PFSK-1 (cell line): ENCODE data around the gene MTHFSD. TPM values are rescaled to one million over a fixed set of nuclear protein-coding genes. Genes with fewer than 3 reads are reported as not detected.

Experiments
- FOXP2 ChIP-seq: optimal IDR thresholded peaks from 2 replicates; pipeline ENCODE3; 2011; ENCODE audit warnings: borderline replicate concordance, control low read depth, inconsistent platforms; ENCODE audit not compliant: insufficient read depth; ENCODE audit errors: extremely low read length, extremely low read depth
- POLR2AphosphoS5 ChIP-seq: IDR thresholded peaks from 2 replicates; pipeline ENCODE4 v1.6.1; 2012; ENCODE audit warnings: low read depth, mild to moderate bottlenecking, control low read depth, low read length, moderate library complexity
- SIN3A ChIP-seq: IDR thresholded peaks from 2 replicates; pipeline ENCODE4 v1.6.1; 2012; ENCODE audit warnings: mild to moderate bottlenecking, low read length, moderate library complexity, borderline replicate concordance; ENCODE audit not compliant: insufficient read depth
- TAF1 ChIP-seq: IDR thresholded peaks from 2 replicates; pipeline ENCODE4 v1.6.1; 2012; ENCODE audit warnings: low read length, control low read depth, borderline replicate concordance; ENCODE audit not compliant: insufficient read depth
- polyA plus RNA-seq: library from polyadenylated mRNA; unstranded; fragments of >200 nt; gene quantifications from one replicate; pipeline ENCODE4 v1.2.1, GENCODE V29; 2012; ENCODE audit warnings: low read depth, missing spikeins; ENCODE audit not compliant: insufficient read length
- TF ChIP-seq, protein P1 (sequence below), 2 experiments: IDR thresholded peaks; 2 replicates each; pipeline versions ENCODE4 v1.6.1 to v1.8.0; 2011 to 2012; ENCODE audit warnings: low read depth in 2 of 2, low read length in 2 of 2, control low read depth in 1 of 2, inconsistent platforms in 1 of 2, mild to moderate bottlenecking in 1 of 2, moderate library complexity in 1 of 2; ENCODE audit not compliant: insufficient read depth in 1 of 2

Gene MTHFSD, protein sequence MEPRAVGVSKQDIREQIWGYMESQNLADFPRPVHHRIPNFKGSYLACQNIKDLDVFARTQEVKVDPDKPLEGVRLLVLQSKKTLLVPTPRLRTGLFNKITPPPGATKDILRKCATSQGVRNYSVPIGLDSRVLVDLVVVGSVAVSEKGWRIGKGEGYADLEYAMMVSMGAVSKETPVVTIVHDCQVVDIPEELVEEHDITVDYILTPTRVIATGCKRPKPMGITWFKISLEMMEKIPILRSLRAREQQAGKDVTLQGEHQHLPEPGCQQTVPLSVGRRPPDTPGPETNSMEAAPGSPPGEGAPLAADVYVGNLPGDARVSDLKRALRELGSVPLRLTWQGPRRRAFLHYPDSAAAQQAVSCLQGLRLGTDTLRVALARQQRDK
- 10.6 TPM for polyA plus RNA-seq

DNA sequence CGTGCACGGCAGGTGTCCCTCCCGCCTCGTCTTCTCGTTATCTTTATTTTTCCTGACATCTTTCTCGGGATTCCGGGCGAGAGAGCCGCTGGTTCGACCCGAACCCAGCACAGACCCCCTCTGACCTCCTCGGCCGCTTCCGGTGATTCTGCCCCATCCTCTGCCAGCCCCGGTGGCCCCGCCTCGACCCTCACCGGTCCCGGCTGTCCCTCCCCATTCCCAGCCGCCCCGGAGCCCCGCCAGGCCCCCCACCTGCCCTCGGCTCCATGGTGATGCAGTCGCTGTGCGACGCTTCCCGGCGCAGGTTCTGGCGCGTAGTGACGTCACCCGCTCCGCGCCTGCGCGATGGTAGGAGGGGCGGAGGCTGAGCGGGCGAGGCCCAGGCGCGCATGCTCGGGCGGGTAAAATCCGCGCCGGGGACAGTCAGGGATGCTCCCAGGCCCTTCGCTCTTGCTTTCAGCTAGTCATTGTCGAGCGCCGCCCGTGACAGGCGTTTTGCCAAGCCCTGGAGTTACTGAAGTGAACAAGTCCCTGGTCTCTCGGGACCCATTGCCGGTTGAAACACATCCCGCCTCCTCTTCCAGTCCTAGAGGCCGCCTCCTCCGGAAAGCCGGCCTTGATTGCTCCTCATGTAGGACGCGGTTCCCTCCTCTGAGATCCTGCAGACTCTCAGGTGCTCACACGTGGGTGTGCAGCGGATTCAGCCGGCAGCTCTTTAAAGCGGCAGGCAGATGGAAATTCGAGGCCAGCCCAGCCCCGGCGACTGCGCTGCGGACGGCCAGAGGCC, at the start of gene MTHFSD:
Gene MTHFSD, minus strand, starts transcription at position 319 of the 787 bp plus-strand sequence. Its CDS starts 51 bp downstream, at position 268.
- TF ChIP-seq TAF1 (peak; percentile 58; the same call in 1 of the 2 replicates), SIN3A (no peak), FOXP2 (peak; percentile 65), POLR2AphosphoS5 (peak; percentile 81)
- TF ChIP-seq, protein P1, sequence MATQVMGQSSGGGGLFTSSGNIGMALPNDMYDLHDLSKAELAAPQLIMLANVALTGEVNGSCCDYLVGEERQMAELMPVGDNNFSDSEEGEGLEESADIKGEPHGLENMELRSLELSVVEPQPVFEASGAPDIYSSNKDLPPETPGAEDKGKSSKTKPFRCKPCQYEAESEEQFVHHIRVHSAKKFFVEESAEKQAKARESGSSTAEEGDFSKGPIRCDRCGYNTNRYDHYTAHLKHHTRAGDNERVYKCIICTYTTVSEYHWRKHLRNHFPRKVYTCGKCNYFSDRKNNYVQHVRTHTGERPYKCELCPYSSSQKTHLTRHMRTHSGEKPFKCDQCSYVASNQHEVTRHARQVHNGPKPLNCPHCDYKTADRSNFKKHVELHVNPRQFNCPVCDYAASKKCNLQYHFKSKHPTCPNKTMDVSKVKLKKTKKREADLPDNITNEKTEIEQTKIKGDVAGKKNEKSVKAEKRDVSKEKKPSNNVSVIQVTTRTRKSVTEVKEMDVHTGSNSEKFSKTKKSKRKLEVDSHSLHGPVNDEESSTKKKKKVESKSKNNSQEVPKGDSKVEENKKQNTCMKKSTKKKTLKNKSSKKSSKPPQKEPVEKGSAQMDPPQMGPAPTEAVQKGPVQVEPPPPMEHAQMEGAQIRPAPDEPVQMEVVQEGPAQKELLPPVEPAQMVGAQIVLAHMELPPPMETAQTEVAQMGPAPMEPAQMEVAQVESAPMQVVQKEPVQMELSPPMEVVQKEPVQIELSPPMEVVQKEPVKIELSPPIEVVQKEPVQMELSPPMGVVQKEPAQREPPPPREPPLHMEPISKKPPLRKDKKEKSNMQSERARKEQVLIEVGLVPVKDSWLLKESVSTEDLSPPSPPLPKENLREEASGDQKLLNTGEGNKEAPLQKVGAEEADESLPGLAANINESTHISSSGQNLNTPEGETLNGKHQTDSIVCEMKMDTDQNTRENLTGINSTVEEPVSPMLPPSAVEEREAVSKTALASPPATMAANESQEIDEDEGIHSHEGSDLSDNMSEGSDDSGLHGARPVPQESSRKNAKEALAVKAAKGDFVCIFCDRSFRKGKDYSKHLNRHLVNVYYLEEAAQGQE (IDR thresholded peaks at IDR 0.05; ENCODE audit: insufficient read depth in 1 of 2, low read depth in 2 of 2, low read length in 2 of 2): no peak

DNA sequence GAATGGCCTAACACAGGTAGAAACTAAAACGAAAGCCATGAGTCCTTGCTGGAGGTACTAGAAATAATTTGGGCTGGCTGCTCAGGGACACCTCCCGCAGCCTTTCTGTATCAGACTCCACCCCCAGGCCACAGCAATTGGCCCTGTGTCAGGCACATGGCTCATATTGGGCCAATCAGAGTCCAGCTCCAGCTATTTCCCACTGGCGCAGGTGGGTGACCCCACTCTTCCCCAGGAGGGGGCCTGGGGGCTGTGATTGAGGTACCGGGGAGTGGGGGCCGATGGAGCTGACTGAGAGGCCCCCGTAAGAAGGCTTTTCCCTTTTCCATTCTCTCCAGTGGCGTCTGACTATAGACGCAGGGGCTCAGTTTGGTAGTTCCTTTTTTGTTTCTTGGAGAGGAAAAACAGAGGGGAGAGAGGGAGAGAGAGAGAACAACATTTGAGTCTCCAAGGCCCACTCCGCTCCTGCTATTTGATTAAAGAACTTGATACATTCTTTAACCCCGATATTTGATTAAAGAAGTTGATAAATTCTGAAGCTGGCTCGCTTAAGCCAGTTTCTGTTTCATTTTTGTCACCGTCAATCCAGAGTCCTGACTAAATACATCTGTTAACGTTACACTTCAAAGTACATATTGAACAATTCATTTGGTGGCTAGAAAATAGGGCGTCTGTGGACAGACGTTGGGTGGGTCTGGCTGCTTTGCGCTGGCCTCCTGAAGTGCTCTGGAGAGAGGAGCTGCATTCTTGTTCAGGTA, 49.6 kb upstream of the MTHFSD start:
- no peak for TF ChIP-seq FOXP2
- no peak for TF ChIP-seq TAF1
- TF ChIP-seq, protein P1 (IDR thresholded peaks at IDR 0.05; ENCODE audit: insufficient read depth in 1 of 2, low read depth in 2 of 2, low read length in 2 of 2): no peak
- no peak for TF ChIP-seq POLR2AphosphoS5

DNA sequence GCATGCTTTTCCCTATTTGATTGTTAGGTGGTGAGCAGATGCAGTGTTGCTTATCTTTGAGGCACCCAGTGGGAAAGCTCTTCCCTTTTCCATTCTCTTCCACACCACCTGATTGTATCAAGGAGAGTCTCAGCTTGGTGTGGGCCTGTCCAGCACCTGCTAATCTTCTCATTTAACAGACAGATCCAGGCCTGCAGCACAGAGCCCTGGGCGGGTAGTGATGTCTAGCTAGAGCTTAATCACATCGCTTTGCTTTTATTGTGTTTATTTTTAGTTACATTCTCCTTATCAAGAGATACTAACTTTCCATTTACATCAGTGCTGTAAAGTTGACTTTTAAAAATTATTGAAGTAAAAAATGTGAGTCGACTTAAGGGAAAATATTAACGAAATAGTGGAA, 47.5 kb upstream of the MTHFSD start:
- no peak for TF ChIP-seq FOXP2
- TF ChIP-seq SIN3A: no peak
- TF ChIP-seq TAF1: no peak
- TF ChIP-seq, protein P1 (IDR thresholded peaks at IDR 0.05; ENCODE audit: insufficient read depth in 1 of 2, low read depth in 2 of 2, low read length in 2 of 2): no peak
- TF ChIP-seq POLR2AphosphoS5: no peak

DNA sequence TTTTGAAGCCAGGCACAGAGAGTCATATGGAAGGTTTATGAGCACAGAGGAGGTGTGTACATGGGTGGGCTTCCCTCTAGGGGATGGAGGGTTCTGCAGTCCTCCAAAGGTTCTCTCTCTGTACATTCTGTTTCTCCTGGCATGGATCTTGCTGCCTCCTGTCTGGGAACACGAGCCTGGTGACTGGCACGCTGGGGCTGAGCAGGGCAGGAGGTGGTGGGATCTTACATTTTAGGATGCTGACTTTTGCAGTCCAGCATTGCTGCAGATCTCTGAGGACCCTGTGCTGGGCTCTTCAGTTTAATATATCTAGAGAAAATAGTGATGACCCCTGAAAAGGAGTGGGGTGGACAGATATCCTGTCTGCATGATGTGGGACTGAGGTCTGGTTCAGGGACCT, 46.3 kb upstream of the MTHFSD start:
- no peak for TF ChIP-seq POLR2AphosphoS5
- TF ChIP-seq, protein P1 (IDR thresholded peaks at IDR 0.05; ENCODE audit: insufficient read depth in 1 of 2, low read depth in 2 of 2, low read length in 2 of 2): no peak
- TF ChIP-seq SIN3A: no peak
- TF ChIP-seq FOXP2: no peak
- no peak for TF ChIP-seq TAF1
